ENCODE data around the gene WDR81.
"Not testable (repeated sequence)": the region's sequence is repeated elsewhere in the genome, so short reads cannot be mapped to it uniquely, and the experiment has no call there.

The WDR81 gene

GRCh38 chr17:1731194-1731506 is 6.6 kb downstream of the WDR81 start:
- H3K4me3 ChIP-seq (ENCODE audit: low read length), result no peak overlapping the region

GRCh38 chr17:1732241-1732832 is 7.8 kb downstream of the WDR81 start:
- no peak overlapping the region for H3K4me3 ChIP-seq (ENCODE audit: low read length)
- no peak for TF ChIP-seq ZNF274 (IDR thresholded peaks at IDR 0.05; ENCODE audit: low read depth, low read length)

More at GRCh38 chr17:1731194-1731506, 6.6 kb downstream of the WDR81 start:
- TF ChIP-seq ZNF274 (IDR thresholded peaks at IDR 0.05; ENCODE audit: low read depth, low read length), result no peak

GRCh38 chr17:1732833-1733321 is 8.4 kb downstream of the WDR81 start:
- H3K4me3 ChIP-seq (ENCODE audit: low read length), result no peak overlapping the region
- TF ChIP-seq ZNF274 (IDR thresholded peaks at IDR 0.05; ENCODE audit: low read depth, low read length), result no peak

- no peak overlapping the region for H3K4me3 ChIP-seq (ENCODE audit: low read length)
- no peak for TF ChIP-seq ZNF274 (IDR thresholded peaks at IDR 0.05; ENCODE audit: low read depth, low read length)
Measured at GRCh38 chr17:1733759-1734158, 9.3 kb downstream of the WDR81 start.

GRCh38 chr17:1735418-1735817 is 10.9 kb downstream of the WDR81 start:
- H3K4me3 ChIP-seq (ENCODE audit: low read length), result no peak overlapping the region
- no peak for TF ChIP-seq ZNF274 (IDR thresholded peaks at IDR 0.05; ENCODE audit: low read depth, low read length)

- H3K4me3 ChIP-seq (ENCODE audit: low read length), result no peak overlapping the region
- no peak for TF ChIP-seq ZNF274 (IDR thresholded peaks at IDR 0.05; ENCODE audit: low read depth, low read length)
Measured at GRCh38 chr17:1735834-1736347, 11.4 kb downstream of the WDR81 start.

- TF ChIP-seq ZNF274 (IDR thresholded peaks at IDR 0.05; ENCODE audit: low read depth, low read length), result no peak
- H3K4me3 ChIP-seq (ENCODE audit: low read length), result no peak overlapping the region
Measured at GRCh38 chr17:1736348-1737281, 12.1 kb downstream of the WDR81 start.

- H3K4me3 ChIP-seq (ENCODE audit: low read length), result no peak overlapping the region
Measured at GRCh38 chr17:1737531-1738291, 13.2 kb downstream of the WDR81 start.

GRCh38 chr17:1741899-1742298 is 17.4 kb downstream of the WDR81 start:
- H3K4me3 ChIP-seq (ENCODE audit: low read length), result not testable (repeated sequence)

More at GRCh38 chr17:1737531-1738291, 13.2 kb downstream of the WDR81 start:
- no peak for TF ChIP-seq ZNF274 (IDR thresholded peaks at IDR 0.05; ENCODE audit: low read depth, low read length)

GRCh38 chr17:1742371-1743087 is 18.0 kb downstream of the WDR81 start, which contains the start of gene SERPINF2:
Gene SERPINF2, plus strand, starts transcription at chr17:1742871. Its CDS starts 2,125 bp downstream, at chr17:1744996.
- H3K4me3 ChIP-seq (ENCODE audit: low read length), result no peak within 1 kb of the TSS
- no peak for TF ChIP-seq ZNF274 (IDR thresholded peaks at IDR 0.05; ENCODE audit: low read depth, low read length)

GRCh38 chr17:1743088-1743439 is 18.6 kb downstream of the WDR81 start:
- H3K4me3 ChIP-seq (ENCODE audit: low read length), result no peak overlapping the region
- no peak for TF ChIP-seq ZNF274 (IDR thresholded peaks at IDR 0.05; ENCODE audit: low read depth, low read length)

- no peak overlapping the region for H3K4me3 ChIP-seq (ENCODE audit: low read length)
- TF ChIP-seq ZNF274 (IDR thresholded peaks at IDR 0.05; ENCODE audit: low read depth, low read length), result no peak
Measured at GRCh38 chr17:1744551-1745512, 20.3 kb downstream of the WDR81 start.
